ENCODE data around the gene LIN7B. TPM values are rescaled to one million over a fixed set of nuclear protein-coding genes. Genes with fewer than 3 reads are reported as not detected.

Gene LIN7B
- total and polyA plus RNA-seq, 2 of the 13 experiments (the other 11 are each of a cell fraction or from before 2014, with no cell fraction given), result 5.3 to 7.6 TPM

GRCh38 chr19:49151267-49152118 is 37.3 kb downstream of the LIN7B start (continued):
- peak; percentile 58; the same call in 1 of the 2 replicates for TF ChIP-seq GABPB1 (CRISPR knock-in tag; IDR thresholded peaks at IDR 0.05)
- peak; percentile 53; the same call in 1 of the 3 replicates for TF ChIP-seq MXI1 (IDR thresholded peaks at IDR 0.05; ENCODE audit: borderline replicate concordance, low read depth, low read length)
- TF ChIP-seq NFE2L1 (CRISPR knock-in tag; IDR thresholded peaks at IDR 0.05; ENCODE audit: borderline replicate concordance), result no peak
- TF ChIP-seq BORCS8-MEF2B (CRISPR knock-in tag; IDR thresholded peaks at IDR 0.05), result peak; percentile 45; the same call in 1 of the 2 replicates
- TF ChIP-seq MNT (IDR thresholded peaks at IDR 0.05), result peak; percentile 89
- TF ChIP-seq ZNF331 (CRISPR knock-in tag; IDR thresholded peaks at IDR 0.05), result no peak
- no peak for TF ChIP-seq RNF2 (conservative IDR thresholded peaks at IDR 0.05; ENCODE audit: low read depth)
- no peak for TF ChIP-seq ZBTB7B (CRISPR knock-in tag; IDR thresholded peaks at IDR 0.05)
- no peak for TF ChIP-seq CREBL2 (CRISPR knock-in tag; IDR thresholded peaks at IDR 0.05; ENCODE audit: borderline replicate concordance)
- TF ChIP-seq POLR2G (IDR thresholded peaks at IDR 0.05; ENCODE audit: low read depth, low read length), result no peak
- TF ChIP-seq ZNF687 (CRISPR knock-in tag; IDR thresholded peaks at IDR 0.05), result peak; percentile 76
- peak; percentile 79 for TF ChIP-seq ZMYM3 (CRISPR knock-in tag; IDR thresholded peaks at IDR 0.05)
- no peak for TF ChIP-seq ZNF790 (CRISPR knock-in tag; IDR thresholded peaks at IDR 0.05; ENCODE audit: borderline replicate concordance)
- TF ChIP-seq ZNF18 (CRISPR knock-in tag; IDR thresholded peaks at IDR 0.05; ENCODE audit: insufficient replicate concordance), result no peak
- peak; percentile 34 for TF ChIP-seq HNRNPLL (IDR thresholded peaks at IDR 0.05; ENCODE audit: low read depth, low read length, poor library complexity, severe bottlenecking)
- TF ChIP-seq MIER3 (CRISPR knock-in tag; IDR thresholded peaks at IDR 0.05; ENCODE audit: borderline replicate concordance), result 0 out of 2 replicates have a peak, but pooled peaks have one; percentile 26
- TF ChIP-seq ZFP37 (CRISPR knock-in tag; IDR thresholded peaks at IDR 0.05; ENCODE audit: borderline replicate concordance), result no peak
- TF ChIP-seq ZFX (CRISPR knock-in tag; IDR thresholded peaks at IDR 0.05; ENCODE audit: low read depth), result peak; percentile 27; the same call in 1 of the 2 replicates
- no peak for TF ChIP-seq ZNF275 (CRISPR knock-in tag; IDR thresholded peaks at IDR 0.05; ENCODE audit: borderline replicate concordance)
- peak; percentile 55; the same call in 1 of the 2 replicates for TF ChIP-seq SAP130 (CRISPR knock-in tag; IDR thresholded peaks at IDR 0.05; ENCODE audit: low read depth)

Data from HepG2 (cell line).